ENCODE measurements around the gene SUMF1.
"Not testable (repeated sequence)": the region's sequence is repeated elsewhere in the genome, so short reads cannot be mapped to it uniquely, and the experiment has no call there.

Gene SUMF1

DNA sequence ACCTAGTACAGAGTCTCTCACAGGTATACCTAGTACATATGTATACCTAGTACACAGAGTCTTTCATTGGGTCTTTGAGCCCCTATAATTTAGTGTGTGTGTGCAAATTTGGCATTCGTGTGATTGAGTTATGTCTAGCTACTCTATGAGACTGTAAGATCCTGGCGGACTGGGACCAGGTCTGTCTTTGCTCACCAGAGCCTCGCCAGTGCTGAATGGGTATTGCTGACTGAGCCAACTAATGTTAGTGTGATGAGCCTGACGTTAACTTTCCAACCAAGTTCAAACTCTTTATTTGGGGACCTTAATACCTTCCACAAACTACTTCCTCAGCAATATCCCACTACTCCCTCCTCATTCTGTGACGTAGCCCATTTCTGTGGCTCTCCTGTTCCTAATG, 128.3 kb downstream of the SUMF1 start:
- DNase-seq (ENCODE audit: low read depth in 2 of 2), result no peak

DNA sequence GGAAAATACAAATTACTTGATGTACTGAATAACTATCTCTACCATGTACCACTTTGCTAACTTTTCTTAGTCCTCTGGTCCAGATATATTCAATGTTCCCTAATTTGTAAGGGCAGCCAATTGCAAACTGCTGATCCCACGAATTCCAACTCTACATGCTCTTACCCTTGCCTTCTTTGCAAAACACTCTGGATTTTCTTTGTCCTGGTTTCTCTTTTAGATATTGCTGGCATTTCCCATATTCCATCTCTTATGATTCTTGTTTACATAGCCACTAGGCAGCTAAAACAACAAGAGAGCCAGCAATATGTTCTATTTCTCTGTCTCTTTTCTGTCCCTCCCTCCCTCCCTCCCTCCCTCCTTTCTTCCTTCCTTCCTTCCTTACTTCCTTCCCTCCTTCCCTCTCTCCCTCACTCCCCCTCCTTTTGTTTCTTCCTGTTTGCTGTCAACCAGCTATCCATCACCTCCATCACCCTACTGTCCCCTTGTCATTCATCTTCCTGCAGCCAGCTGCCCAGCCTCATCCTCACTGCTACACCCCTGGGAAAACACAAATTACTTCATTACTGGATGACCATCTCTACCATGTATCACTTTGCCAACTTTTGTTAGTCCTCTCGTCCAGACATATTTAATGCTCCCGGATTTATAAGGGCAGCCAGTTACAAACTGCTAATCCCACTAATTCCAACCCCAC, 130.1 kb downstream of the SUMF1 start:
- no peak for DNase-seq (ENCODE audit: low read depth in 2 of 2)

DNA sequence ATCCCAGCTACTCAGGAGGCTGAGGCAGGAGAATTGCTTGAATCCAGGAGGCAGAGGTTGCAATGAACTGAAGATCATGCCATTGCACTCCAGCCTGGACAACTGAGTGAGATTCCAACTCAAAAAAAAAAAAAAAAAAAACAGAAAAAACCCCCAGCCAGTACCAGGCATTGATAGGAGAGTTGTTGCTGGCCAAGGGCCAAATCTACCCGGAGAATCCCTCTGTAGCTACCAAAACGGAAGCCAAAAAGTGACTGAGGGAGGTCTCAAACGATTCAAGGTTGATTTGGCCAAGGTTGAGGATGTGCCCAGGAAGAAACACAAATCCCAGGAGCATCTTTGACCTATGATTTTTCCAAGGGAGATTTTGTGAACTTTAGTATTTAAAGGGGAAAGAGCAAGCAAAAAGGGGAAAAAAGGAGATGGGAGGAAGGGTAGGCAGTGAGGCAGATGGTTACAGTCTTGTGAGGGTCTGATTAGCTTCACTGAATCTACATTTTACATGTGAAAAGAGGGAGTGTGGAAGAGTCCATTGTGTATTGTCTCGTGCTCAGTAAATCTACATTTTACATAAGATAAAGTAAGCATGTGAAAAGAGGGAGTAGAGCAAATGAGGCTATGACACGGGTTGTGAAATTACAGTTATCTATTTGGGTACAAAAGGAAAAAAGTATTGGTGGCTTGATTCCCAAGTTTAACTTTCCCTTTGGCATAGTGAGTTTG, 131.1 kb downstream of the SUMF1 start:
- no peak for DNase-seq (ENCODE audit: low read depth in 2 of 2)

DNA sequence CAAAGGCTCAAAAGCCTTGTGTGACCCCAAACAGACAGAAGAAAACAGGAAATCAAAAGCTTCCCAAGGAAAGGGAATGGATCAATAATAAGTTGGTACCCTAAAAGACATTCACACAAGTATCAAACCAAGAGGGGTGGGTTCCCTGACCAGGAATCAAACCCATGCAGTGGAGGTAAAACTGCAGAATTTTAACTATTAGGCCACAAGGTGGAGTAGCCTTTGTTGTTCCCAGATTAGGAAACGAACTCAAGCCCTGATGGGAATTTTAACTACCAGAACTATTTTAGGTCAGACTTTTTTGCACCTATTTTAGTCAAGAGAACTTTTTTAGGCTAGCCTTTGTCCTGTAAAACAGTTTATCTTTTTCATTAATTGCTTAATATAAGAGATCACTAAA, 132.5 kb downstream of the SUMF1 start:
- no peak for DNase-seq (ENCODE audit: low read depth in 2 of 2)

DNA sequence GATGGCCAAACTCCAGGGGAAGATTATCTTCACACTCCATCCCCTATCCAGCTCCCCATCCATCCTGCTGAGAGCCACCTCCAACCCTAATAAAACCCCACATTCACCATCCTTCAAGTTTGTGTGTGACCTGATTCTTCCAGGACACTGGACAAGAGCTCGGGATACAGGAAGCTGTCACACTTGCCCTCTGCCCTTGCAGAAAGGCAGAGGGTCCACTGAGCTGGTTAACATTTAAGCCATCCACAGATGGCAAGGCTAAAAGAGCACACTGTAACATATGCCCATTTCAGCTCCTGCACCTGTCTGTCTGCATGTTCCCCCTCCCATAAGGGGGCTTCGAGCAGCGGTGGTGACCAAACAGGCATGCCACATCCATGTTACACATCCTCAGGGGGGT, 134.1 kb downstream of the SUMF1 start:
- DNase-seq (ENCODE audit: low read depth in 2 of 2), result no peak

DNA sequence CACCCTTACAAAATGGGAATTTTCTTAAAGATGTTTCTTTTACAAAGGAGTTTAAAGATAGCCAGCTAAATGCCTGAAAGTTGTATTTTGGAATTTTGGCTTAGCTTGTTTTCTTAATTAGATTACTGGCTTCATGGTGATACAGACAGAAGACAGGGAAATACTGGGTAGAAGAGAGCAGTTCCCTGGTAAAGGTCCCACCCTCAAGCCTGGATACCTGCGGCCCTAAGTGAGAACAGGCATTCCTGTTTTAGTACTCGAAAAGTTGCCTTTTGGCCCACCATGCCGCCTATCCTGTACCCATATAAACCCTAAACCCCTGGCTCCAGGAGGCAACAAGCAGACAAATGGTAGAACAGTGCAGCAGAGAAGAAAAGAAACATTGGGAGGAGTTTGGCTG, 134.5 kb downstream of the SUMF1 start:
- DNase-seq (ENCODE audit: low read depth in 2 of 2), result no peak

DNA sequence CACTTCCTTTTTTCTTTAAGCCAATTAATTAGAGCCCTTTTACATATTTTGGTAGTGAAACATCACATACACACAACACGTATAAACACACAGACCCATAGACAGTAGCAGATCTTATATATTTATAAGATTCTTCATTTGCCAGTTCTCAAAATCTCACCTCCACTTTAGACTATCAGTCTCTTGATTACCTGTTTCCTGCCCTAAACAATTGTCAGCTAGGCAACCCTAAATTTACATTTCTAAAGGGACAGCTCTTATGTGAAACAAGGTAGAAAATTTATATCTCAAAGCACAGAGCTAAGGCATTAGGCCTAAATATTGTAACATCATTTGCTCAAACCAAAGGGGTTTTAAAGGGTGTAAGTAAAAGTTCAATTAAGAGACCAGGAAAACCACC, 135.0 kb downstream of the SUMF1 start:
- DNase-seq (ENCODE audit: low read depth in 2 of 2), result no peak

DNA sequence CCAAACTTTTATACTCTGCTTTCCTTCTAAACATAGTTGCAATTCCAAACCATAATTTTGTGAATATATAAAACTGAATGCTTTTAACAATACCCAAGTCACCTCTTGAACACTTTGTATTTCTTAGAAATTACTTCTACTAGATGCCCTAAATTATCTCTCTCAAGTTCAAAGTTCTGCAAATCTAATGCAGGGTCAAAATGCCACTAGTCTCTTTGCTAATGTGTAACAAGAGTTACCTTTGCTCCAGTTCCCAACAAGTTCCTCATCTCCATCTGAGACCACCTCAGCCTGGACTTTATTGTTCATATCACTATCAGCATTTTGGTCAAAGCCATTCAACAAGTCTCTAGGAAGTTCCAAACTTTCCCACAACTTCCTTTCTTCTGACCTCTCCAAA, 137.3 kb downstream of the SUMF1 start:
- not testable (repeated sequence) for DNase-seq (ENCODE audit: low read depth in 2 of 2)

DNA sequence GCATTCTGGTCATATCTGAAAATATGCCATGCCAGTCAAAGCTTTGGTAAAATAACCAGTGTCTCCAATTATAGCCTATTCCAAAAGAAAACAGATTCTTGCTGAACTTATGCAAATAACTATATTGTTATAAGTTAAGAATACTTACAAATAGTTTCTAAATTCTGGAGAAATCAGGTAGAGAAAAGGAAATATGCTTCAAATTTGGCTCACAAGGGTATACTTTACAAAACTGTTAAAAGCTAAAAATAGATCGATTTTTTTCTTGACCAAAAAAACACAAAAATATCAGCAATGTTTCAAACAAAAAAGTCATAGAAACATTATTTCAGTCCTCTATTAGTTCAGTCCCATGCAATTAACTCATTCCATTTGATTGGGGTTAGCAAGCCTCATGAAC, 140.2 kb downstream of the SUMF1 start:
- DNase-seq (ENCODE audit: low read depth in 2 of 2), result no peak

DNA sequence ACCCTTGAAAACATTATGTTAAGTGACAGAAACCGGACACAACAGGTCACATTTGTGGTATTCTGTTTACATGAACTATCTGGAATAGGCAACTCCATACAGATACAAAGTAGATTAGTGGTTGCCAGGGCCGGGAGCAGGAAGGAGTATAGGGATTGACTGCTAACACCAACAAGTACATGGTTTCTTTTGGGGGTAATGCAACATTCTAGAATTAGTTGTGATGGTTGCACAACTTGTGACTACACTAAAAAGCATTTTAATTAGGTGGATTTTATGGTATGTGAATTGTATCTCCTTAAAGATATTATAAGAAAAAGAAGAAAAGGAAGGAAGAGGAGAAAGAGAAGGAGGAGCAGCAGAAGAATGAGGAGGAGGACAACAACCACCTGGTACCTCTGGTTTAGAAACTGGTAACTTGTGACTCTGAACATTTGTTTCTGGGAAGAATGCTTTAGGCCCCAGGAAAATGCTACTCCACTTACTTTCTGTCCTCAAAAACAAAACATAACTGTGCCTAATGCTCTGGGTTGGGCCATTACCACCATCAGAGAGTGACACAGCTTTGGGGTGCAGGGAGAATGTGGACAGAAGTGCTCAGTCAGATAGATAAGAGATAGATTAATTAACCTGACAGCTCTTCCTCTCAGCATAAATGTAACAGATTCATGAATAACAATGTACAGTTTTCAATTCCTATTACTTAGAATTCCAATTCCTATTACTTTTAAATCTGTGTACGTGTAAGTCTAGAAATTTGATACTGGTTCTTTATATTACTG, 143.6 kb downstream of the SUMF1 start:
- no peak for DNase-seq (ENCODE audit: low read depth in 2 of 2)

DNA sequence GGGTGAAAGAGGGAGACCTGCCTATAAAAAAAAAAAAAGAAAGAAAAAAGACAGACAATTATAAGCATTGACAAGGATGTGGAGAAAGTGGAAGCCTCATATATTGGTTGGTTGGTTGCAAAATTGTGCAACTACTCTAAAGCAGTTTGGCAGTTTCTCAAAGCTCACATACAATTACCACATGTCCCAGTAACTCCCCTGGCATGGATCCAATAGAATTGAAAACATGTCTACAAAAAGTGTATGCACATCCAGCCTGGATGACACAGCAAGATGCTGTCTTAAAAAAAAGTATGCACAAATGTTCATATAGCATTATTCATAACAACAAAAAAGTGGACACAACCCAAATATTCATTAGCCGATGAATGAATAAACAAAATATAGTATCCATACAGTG, 144.4 kb downstream of the SUMF1 start:
- no peak for DNase-seq (ENCODE audit: low read depth in 2 of 2)

DNA sequence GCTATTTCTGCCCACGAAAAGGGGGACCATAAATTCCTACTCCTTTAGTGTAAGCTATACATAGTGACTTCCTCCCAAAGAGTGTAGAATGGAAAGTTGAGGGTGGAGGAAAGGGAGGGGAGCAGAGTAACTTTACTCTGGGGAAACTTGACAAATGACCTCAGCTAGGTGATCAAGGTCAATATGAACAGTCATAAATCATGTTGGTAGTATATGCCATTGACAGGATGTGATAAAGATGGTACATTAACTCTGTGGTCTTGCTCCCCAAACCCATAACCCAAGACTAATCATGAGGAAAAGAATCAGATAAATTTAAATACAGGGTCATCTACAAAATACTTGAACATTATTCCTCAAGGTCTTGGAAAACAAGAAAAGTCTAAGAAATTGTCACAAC, 145.3 kb downstream of the SUMF1 start:
- no peak for DNase-seq (ENCODE audit: low read depth in 2 of 2)

DNA sequence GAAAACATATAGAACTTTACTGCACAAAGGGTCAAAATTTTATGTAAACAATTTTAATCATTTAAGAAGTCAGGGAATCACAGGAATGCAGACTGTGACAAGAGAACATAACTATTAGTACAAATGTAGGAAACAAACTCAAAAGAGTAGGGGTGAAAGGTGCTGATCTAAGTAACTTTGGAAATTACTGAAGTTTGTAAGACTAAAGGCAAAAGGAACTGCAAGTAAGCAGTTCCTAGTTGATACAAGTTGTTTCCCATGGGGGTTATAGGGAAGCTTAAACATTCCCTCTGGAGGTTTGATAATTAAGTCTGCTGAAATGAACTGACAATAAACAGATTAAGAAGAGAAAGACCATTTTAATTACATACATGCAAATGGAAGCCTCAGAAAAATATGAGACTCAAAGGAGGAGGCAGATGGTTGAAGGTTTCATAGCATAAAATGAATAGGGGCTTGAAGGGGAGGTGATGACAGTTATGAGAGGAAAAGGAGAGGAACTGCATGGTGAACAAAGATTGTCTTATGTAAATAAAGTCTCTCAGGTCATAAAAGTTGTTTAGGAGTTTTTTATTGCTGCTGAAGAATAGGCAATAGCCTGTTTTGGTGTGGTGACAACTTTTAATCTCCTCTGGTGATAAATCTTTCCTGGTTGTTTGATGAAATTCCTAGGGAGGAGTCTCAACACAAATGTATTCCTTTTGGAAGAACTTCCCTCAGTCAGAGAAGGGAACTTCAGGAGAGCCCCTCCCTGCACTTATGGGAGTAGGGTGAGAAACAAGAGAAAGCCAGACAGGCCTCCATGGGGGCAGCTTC, 146.8 kb downstream of the SUMF1 start:
- no peak for DNase-seq (ENCODE audit: low read depth in 2 of 2)

DNA sequence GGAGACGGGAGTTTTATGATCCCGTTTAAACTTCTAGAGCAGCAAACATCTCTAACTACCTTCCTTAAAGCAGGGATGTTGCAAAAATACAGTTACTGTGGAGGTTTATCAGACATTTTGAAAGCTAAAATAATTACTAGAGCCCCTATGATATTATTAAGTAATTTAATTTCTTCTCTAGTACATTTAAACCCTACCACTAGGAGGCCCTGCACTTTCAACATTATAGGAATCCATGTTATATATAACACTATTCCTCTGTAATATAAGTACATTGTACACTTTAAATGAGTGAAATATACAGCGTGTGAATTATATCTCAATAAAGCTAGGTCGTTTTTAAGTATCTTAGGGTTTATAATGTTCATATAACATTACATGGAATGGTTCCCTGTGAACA, 152.4 kb downstream of the SUMF1 start:
- DNase-seq (ENCODE audit: low read depth in 2 of 2), result no peak

DNA sequence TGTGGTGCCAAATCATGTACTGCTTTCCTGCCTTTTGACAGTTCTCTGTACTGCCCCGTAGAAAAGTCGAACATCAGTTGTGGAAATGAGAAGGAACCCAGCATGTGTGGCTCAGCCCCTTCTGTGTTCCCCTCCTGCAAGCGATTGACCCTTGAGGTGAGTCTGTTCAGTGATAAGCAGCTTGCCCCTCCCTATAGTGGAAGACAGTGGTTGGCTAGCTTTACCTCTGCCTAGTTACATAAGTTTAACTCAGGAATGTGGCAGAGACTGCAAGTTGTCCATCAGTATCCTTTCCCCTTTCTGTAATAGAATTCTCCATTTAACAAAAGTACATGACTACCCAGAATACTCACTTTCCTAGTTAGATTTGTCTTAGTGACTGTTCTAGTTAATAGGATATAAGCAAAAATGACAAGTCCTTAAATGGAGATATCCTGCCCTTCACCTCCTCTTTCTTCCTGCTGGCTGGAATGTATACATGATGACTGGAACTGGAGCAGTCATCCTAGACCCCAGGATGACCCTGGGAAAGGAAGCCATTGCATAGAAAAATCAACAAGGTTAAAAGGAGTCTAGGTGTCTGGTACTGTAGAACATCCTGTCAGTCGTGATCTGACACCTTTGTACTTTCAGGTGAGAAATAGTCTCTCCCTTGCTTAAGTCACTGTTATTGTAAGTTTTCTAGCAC, 153.3 kb downstream of the SUMF1 start:
- no peak for DNase-seq (ENCODE audit: low read depth in 2 of 2)

DNA sequence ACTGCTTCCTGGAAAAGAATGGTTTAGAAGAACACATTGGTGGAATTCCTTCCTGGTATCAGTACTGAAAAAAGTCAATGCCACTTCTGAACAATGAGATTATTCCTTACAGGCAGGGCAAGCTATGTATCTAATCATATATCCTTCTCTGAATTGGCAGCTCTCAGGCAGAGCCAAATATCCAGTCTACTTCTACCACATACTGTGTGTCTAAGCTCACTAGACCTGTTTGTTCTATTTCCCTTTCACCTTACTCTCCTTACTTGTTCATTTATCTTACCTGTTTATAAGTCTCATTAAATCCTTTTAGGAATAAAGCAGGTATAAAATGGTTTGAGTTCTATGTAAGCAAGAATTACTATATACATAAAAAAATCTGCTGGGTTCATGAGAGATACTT, 155.6 kb downstream of the SUMF1 start:
- DNase-seq (ENCODE audit: low read depth in 2 of 2), result no peak
